Thyroid gland (tissue), 4 donors: ENCODE measurements around the gene DKK3.

Experiments used
- CTCF ChIP-seq, 6 experiments: fragments of 200-600 bp in 3 of 6; fragments of 450-650 bp in 3 of 6; sonication (generic) in 3 of 6; IDR thresholded peaks; one replicate each; pipeline ENCODE4 v1.5.1; 2016 to 2019; ENCODE audit warnings: antibody characterized with exemption in 6 of 6, mild to moderate bottlenecking in 2 of 6, inconsistent platforms in 1 of 6, moderate library complexity in 1 of 6
- POLR2A ChIP-seq, 2 donors: fragments of 450-650 bp; IDR thresholded peaks; one replicate each; pipeline ENCODE4 v1.6.1; 2017; ENCODE audit warnings: antibody characterized with exemption in 2 of 2, mild to moderate bottlenecking in 2 of 2, moderate library complexity in 1 of 2

- TF ChIP-seq CTCF (IDR thresholded peaks at IDR 0.05) (no peak), POLR2A (IDR thresholded peaks at IDR 0.05) (no peak)
Observed at GRCh38 chr11:11998091-11998781, 10.2 kb downstream of the DKK3 start.
